Transverse colon (tissue), 4 donors: ENCODE results near the gene SIMC1.

Experiments
- CTCF ChIP-seq, 5 experiments: fragments of 200-600 bp in 3 of 5; fragments of 450-650 bp in 2 of 5; sonication (generic) in 3 of 5; IDR thresholded peaks; 1 replicate in 2 of 5; 2 replicates in 3 of 5; pipeline ENCODE4 v1.5.1; 2016 to 2017; ENCODE audit warnings: antibody characterized with exemption in 5 of 5, inconsistent platforms in 3 of 5, mild to moderate bottlenecking in 2 of 5, moderate library complexity in 1 of 5
- EP300 ChIP-seq: sonication (generic); formaldehyde crosslinking; IDR thresholded peaks from one replicate; pipeline ENCODE4 v1.6.1; 2017; ENCODE audit warnings: antibody characterized with exemption, low read depth
- POLR2A ChIP-seq: fragments of 450-650 bp; IDR thresholded peaks from one replicate; pipeline ENCODE4 v1.6.1; 2016; ENCODE audit warnings: antibody characterized with exemption, mild to moderate bottlenecking, moderate library complexity
- POLR2AphosphoS5 ChIP-seq, 3 donors: sonication (generic); formaldehyde crosslinking; IDR thresholded peaks; one replicate each; pipeline ENCODE4 v1.6.1; 2016; ENCODE audit warnings: antibody characterized with exemption in 3 of 3

GRCh38 chr5:176383961-176384360 lies 145.7 kb downstream of the SIMC1 start:
- TF ChIP-seq CTCF (IDR thresholded peaks at IDR 0.05) (no peak), POLR2A (no peak), POLR2AphosphoS5 (IDR thresholded peaks at IDR 0.05) (no peak), EP300 (no peak)
